GM12891 (cell line): ENCODE measurements around the gene RTF2.

Experiments used
- DNase-seq: peaks from one replicate; pipeline ENCODE4 v3.0.0; 2011; ENCODE audit warnings: low spot score; ENCODE audit not compliant: insufficient read length
- FAIRE-seq: peaks from 2 replicates; lab custom pipeline; 2011; peaks lifted over from hg19 to GRCh38; lab: Jason Lieb, UNC
- PAX5 ChIP-seq: IDR thresholded peaks from 2 replicates; pipeline ENCODE4 v1.6.1; 2011; ENCODE audit warnings: low read length, moderate library complexity, mild to moderate bottlenecking; ENCODE audit not compliant: insufficient read depth, severe bottlenecking
- POLR2A ChIP-seq: IDR thresholded peaks from 2 replicates; pipeline ENCODE4 v1.6.1; 2011; ENCODE audit warnings: low read depth, low read length, control low read depth
- POLR2AphosphoS5 ChIP-seq: IDR thresholded peaks from 2 replicates; pipeline ENCODE4 v1.6.1; 2011; ENCODE audit warnings: low read depth, low read length, control low read depth
- POU2F2 ChIP-seq: IDR thresholded peaks from 2 replicates; pipeline ENCODE4 v1.6.1; 2011; ENCODE audit warnings: low read depth, mild to moderate bottlenecking, control low read depth, low read length, moderate library complexity
- SPI1 ChIP-seq: IDR thresholded peaks from 2 replicates; pipeline ENCODE4 v1.6.1; 2011; ENCODE audit warnings: low read depth, low read length, control low read depth
- TAF1 ChIP-seq: IDR thresholded peaks from 2 replicates; pipeline ENCODE4 v1.6.1; 2011; ENCODE audit warnings: low read depth, low read length, control low read depth

RTF2 gene

DNA sequence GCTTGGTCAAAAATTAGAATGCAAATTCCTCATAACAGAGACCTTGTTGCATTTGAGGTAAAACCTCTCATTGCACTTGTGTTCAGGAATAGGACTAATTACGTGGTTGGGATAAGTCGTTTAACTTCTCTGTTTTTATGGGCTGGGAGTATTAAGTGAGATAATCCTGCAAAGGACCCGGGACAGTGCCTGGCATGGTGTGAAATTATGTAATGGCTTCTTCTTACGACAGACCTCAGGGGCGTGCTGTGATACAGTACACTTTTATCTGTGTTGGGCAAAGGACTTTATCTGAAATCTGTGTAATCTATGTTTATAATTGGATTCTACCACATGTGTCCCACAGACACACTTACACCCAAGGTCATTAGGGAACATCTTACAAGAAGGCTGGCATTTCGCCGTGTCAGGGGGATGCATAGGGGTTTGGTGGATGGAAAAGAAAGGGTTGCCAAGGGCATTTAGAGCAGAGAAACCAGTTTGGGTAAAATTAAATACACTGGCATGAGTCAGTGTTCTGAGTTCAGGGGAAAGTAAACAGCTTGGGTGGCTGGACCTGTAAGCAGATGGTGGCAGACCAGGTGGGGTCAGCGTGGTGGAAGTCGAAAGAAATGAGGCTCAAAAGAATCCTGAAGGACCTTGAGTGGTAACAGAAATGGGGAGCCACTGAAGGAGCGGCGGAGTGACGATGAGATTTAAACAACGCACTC lies 17.2 kb upstream of the RTF2 start:
- no peak for DNase-seq
- no peak for FAIRE-seq
- TF ChIP-seq TAF1 (no peak), POU2F2 (no peak), POLR2AphosphoS5 (no peak), PAX5 (no peak), POLR2A (no peak), SPI1 (no peak)

GRCh38 chr20:56453352-56453751 lies 15.1 kb upstream of the RTF2 start:
- peak; percentile 69 for TF ChIP-seq SPI1
- TF ChIP-seq POLR2A, result no peak
- DNase-seq (no peak), FAIRE-seq (peak; percentile 41)

DNA sequence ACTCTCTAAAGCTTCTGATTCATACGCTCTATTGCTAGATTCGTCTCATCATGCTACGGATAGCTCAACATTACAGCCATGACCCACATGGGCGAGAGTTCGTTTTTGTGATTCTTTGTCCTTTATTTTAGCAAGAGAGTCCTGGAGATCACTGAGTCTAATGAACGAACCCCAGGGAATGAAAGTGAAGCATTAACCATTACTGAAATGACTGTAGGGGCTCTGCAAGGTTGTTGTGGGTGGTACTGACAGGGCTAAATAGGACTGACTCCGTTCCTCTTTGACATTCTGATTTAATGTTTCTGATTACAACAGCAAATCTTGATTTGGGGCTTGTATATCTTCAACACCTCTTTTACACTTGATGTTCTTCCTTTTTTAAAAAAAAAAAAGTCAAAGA lies 13.7 kb upstream of the RTF2 start:
- TF ChIP-seq PAX5 (no peak), SPI1 (peak; percentile 96), POU2F2 (peak; percentile 58; the same call in 1 of the 2 replicates), POLR2AphosphoS5 (peak; percentile 62), POLR2A (peak; percentile 49; the same call in 1 of the 2 replicates), TAF1 (peak; percentile 68; the same call in 1 of the 2 replicates)
- peak; percentile 43 for DNase-seq
- peak; percentile 78 for FAIRE-seq

DNA sequence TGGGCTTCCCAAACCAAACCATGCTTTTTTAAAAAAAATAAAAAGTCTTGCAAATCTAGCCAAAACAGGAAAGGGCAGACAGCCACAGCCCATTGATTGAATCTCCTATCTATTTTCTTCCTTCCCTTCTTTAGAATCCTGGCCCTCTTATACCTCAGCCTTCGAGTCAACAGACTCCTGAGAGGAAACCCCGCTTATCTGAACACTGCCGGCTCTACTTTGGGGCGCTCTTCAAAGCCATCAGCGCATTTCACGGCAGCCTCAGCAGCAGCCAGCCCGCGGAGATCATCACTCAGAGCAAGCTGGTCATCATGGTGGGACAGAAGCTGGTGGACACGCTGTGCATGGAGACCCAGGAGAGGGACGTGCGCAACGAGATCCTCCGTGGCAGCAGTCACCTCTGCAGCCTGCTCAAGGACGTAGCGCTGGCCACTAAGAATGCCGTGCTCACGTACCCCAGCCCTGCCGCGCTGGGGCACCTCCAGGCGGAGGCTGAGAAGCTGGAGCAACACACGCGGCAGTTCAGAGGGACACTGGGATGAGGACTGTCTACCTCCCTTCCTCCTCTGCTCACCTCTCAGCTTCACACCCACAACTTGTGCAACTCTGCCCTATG lies 10.1 kb upstream of the RTF2 start:
- no peak for DNase-seq
- TF ChIP-seq POLR2AphosphoS5, result no peak
- no peak for TF ChIP-seq POU2F2
- TF ChIP-seq TAF1, result no peak
- no peak for TF ChIP-seq PAX5
- TF ChIP-seq SPI1, result no peak
- TF ChIP-seq POLR2A, result no peak
- FAIRE-seq, result no peak

DNA sequence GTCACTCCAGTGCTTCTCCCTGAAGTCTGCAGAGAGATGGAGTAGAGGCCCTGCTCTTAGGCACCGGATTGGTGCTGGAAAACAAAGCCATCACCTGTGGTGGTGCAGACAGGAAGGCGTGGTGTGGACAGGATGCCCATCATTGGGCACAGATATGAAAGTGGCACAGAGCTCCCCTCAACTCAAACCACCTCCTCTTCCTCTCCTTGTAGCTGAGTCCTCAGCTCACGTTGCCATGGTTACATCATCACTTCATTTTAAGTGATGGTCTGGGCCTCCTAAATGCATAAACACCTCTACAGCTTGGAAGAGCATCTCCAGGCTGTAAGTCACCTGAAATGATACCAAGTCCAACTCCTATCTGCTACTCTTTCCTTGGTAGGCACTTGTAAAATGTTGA lies 8.0 kb upstream of the RTF2 start:
- TF ChIP-seq TAF1, result no peak
- FAIRE-seq (no peak), DNase-seq (no peak)

- DNase-seq, result no peak
- TF ChIP-seq POLR2AphosphoS5 (no peak), POLR2A (no peak), POU2F2 (no peak), TAF1 (no peak), PAX5 (no peak), SPI1 (no peak)
- no peak for FAIRE-seq
These were observed 6.9 kb upstream of the RTF2 start for GRCh38 chr20:56461576-56461975.

DNA sequence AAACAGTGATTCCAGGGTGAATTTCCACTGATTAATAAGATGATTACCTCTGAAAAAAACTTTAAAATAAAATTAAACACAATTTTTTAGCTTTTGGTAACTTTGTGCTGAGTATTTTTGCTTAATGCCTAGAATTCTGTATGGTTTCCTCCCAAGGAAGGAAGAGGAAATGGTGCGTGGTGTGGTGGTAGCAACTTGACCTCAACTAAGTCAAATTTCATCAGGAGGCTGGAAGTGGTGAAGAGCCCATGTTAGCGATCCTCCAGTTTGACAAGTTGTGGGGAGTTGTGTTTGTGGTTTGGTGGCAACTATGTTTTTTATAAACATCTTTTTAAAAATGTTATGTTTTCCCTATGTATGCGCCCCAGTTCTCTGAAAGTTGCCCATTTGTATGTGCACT lies 5.0 kb upstream of the RTF2 start:
- FAIRE-seq, result no peak
- no peak for DNase-seq
- TF ChIP-seq PAX5, result no peak
- 0 out of 2 replicates have a peak, but pooled peaks have one; percentile 3 for TF ChIP-seq SPI1
- TF ChIP-seq POU2F2, result no peak
- no peak for TF ChIP-seq POLR2AphosphoS5

GRCh38 chr20:56465997-56466396 lies 2.4 kb upstream of the RTF2 start:
- peak; percentile 65 for FAIRE-seq
- TF ChIP-seq SPI1 (peak; percentile 71), POLR2A (peak; percentile 51; the same call in 1 of the 2 replicates), PAX5 (no peak), POLR2AphosphoS5 (no peak)
- no peak for DNase-seq

- no peak for FAIRE-seq
- DNase-seq, result no peak
These were observed 485 bp upstream of the RTF2 start for GRCh38 chr20:56467968-56468315.

GRCh38 chr20:56469077-56469449 lies 636 bp downstream of the RTF2 start:
- DNase-seq (no peak), FAIRE-seq (no peak)
- TF ChIP-seq POU2F2, result no peak

More at GRCh38 chr20:56467968-56468315, 485 bp upstream of the RTF2 start:
- TF ChIP-seq POU2F2 (no peak), SPI1 (no peak), PAX5 (no peak), POLR2A (no peak), TAF1 (no peak), POLR2AphosphoS5 (no peak)

DNA sequence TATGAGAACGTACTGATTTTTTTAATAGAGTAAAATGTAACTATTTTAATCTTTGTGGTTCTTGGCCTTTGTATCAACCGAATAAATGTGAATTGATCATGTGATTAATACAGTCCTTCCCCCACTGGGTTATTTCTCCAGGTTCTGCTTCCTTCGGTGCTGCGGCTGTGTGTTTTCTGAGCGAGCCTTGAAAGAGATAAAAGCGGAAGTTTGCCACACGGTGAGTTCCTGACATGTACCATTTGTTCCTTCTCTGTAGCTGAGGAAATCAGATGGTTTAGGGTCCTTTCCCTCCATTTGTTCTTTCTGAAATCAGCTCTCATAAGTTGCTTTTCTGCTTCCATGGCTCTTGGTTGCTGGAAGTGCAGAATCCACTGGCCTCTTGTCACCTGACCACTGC lies 15.5 kb downstream of the RTF2 start:
- FAIRE-seq, result no peak
- no peak for TF ChIP-seq POLR2AphosphoS5
- TF ChIP-seq TAF1, result no peak
- no peak for TF ChIP-seq SPI1
- no peak for TF ChIP-seq POU2F2
- no peak for TF ChIP-seq PAX5
- no peak for TF ChIP-seq POLR2A
- DNase-seq, result no peak
